Measurements from ENCODE around the gene LSM4.

The LSM4 gene

DNA sequence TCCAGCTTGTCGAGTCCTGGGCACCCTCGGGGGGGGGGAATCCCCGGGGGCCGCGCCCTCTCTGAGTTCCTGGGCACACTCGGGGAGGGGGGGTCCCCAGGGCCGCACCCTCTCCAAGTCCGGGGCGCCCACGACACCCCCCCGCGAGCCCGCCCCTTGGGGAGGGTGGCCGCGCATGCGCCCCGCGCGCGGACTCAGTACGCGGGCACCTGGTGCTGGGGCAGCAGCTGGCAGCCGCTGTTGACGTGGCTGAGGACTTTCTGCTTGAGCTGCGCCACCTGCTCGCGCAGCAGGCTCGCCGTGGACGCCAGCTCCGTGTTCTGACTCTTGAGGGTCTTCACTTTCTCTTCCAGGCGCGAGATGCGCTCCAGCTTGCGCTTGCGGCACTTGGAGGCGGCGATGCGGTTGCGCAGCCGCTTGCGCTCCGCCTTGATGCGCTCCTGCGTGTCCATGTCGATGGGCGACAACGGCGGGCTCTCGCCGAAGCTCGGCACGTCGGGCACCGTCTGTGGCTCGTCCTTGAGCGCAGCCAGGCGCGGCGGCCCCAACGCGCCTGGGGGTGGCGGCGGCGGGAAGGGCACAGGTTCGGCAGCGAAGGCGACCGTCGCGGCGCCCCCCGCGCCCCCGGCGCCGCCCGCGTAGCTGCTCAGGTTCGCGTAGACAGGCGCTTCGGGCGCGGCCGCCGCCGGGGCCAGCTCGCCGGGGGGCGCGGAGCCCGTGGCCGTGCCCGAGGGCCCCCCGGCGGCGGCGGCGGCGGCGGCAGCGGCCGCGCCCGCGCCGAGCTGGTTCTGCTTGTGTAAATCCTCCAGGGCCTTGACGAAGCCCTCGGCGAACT lies 42.4 kb downstream of the LSM4 start:
- peak; percentile 75 for DNase-seq (ENCODE audit: insufficient read length, low spot score)
- no peak for FAIRE-seq

DNA sequence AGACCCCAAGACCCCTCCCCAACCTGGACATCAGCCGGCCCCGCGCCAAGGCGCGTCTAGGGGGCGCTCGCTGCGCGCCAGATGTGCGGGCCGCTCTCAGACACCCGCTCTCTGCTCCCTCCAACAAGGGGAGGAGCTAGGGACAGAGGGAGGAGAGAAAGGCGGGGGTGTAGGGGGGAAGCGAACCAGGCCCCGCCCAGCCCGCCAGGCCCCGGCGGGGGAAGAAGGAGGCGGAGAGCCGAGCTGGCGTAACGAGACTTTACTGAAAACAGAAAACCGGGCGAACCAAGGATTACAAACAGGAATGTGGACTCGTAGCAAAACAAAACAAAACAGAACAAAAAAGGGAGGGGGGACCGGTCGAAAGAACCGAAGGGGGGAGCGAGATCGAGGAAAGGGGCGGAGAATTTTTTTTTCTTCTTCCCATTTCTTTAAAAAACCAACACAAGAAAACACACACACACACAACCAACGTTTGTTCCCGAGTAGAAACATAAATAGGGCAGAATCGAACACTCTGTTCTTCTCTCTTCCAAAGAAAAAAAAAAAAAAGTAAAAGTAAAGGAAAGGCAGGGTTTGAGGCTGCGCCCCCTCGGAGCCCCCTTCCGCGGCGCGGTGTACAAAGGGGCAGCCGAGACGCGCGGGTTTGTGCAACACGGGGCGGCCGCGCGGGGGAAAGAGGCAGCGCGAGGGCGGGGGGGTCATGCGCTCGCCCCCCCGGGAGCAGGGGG lies 43.2 kb downstream of the LSM4 start:
- FAIRE-seq (peak; percentile 71), DNase-seq (ENCODE audit: insufficient read length, low spot score) (peak; percentile 89)

DNA sequence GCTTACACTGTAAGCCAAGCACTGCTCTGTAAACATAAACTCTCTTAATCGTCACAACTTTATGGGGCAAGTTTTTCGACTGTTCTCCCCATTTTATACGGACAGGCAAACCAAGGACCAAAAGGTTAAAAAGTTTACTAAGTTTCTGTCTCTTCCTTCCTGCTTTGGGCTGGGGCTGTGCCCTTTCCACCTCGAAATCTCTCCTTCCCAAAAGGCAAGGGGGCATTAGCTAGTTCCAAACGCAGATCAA lies 43.7 kb downstream of the LSM4 start:
- DNase-seq (ENCODE audit: insufficient read length, low spot score) (no peak), FAIRE-seq (no peak)

DNA sequence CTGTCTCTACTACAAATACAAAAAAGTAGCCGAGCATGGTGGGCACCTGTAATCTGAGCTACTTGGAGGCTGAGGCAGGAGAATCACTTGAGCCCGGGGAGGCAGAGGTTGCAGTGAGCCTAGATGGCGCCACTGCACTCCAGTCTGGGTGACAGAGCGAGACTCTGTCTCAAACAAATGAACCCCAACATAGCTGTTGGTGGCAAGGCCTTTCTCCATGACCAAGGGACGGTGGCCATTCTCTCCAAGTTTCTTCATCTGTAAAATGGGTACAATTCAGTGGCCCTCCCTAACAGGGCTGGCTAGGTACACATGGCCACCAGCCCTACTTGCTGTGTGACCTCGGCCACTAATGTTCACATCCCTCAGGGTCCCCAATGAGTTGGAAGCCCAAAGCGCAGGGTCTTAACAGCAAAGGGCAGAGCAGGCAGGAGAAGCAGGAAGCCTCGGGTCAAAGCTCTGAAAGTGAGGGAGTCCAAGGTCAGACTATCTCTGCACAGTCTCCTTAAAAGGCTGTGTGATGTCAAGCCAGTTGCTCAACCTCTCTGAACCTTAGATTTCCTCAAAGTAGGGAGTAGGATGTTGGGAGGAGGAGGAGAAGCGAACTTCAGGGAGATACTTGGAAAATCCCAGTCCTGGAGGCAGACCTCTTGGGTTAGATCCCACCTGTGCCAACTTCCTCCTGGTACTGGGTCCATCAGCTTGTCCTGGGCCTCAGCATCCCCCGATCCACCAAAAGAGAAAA lies 44.2 kb downstream of the LSM4 start:
- FAIRE-seq (no peak), DNase-seq (ENCODE audit: insufficient read length, low spot score) (no peak)

DNA sequence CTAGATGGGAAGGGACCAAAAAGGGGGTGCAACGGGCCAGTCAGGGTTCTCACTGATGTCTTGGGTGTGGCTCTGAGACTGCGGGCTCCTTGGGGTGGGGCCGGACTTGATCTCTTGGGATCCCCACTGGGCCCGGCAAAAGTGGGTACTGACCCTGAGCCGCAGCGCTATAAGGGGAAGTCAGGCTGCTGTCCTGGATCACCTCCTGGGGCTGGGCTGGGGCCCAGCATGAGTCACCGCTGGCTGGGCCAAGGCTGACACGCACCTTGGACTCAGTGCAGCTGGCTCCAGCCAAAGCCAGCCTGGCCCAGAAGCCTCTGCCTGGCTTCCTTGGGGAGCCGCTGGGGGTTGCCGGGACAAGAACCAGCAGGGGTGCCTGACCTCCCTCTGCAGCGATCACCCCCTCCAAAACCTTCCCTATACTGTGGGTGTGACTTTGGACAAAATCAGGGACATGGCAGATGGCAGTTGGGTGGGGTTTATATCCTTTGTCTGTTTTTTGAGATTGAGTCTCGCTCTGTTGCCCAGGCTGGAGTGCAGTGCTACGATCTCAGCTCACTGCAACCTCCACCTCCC lies 48.0 kb downstream of the LSM4 start:
- DNase-seq (ENCODE audit: insufficient read length, low spot score) (peak; percentile 82), FAIRE-seq (peak; percentile 16)

DNA sequence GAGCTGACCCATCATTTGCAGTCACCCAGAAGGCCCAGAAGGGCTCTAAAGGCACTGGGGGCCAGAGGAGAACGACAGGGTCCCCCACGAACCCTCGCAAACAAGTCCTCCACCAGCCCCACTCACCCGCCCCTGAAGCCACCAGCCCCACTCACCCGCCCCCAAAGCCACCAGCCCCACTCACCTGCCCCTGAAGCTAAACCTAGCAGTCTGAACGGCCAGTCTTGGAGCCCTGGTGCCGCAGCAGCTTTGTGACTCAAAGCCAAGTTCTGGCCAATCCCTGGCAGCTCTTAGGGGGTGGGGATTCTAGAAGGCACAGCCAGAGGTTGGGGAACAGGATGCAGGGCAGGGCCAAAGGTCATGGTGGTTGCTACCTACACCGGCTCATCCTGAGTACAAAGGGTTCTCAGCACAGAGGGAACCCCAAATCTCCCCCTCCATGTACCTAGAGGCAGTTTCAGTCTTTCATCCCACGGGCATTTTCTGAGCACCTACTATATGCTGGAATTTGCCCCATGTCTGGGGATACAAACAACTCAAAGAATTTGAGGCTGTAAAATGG lies 48.6 kb downstream of the LSM4 start, which contains the start of gene IQCN:
Gene IQCN, minus strand, starts transcription at position 234 of the 562 bp plus-strand sequence. CDS start 4,974 bp downstream, outside the sequence.
- DNase-seq (ENCODE audit: insufficient read length, low spot score) (no peak), FAIRE-seq (no peak)

DNA sequence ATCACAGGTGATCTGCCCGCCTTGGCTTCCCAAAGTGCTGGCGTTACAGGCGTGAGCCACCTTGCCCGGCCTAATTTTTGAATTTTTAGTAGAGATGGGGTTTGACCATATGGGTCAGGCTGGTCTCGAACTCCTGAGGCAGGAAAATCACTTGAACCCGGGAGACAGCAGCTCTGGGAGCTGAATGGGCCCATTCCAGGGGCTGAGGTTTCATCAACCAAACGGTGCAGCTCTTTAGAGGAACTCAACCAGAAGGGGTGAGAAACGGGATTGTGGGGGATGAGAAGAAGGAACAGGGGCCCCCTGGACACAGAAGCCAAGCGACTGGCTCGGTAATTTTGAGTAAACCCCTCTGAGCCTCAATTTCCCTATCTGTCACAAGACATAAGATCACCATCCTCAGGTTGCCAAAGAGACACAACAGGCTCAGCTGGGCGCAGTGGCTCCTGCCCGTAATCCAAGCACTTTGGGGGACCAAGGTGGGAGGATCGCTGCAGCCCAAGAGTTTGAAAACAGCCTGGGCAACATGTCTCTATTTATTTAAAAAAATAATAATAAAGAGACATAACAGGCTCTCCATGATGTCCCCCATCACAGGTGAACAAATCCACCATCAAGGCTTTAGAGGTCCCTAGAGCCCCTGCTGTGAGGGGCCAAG lies 49.2 kb downstream of the LSM4 start:
- DNase-seq (ENCODE audit: insufficient read length, low spot score) (no peak), FAIRE-seq (no peak)

DNA sequence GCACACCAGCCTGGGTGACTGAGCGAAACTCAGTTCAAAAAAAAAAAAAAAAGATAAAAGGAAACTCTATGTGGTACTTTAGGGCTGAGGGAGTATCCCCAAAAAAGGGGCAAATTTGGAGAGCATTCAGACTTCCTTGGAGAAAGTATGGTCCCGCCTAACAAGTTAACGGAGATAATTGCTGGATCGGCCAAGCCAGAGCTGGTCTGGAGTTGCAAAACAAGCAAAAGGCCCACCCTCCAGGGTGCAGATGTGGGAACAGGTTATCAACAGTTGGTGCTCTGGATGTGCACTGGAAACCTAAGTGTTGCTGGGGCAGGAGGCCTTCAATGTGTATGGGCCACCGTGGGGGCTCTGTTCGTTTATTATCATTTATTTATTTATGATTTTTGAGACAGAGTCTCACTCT lies 51.4 kb downstream of the LSM4 start:
- DNase-seq (ENCODE audit: insufficient read length, low spot score) (no peak), FAIRE-seq (no peak)

DNA sequence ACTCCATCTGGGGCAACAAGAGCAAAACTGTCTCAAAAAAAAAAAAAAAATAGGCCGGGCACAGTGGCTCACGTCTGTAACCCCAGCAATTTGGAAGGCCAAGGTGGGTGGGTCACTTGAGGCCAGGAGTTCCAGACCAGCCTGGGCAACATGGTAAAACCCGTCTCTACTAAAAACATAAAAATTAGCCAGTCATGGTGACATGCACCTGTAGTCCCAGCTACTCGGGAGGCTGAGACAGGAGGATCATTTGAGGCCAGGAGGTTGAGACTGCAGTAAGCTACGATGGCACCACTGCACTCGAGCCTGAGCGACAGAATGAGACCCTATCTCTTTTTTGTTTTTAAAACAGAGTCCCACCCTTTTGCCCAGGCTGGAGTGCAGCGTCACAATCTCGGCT lies 52.5 kb downstream of the LSM4 start:
- DNase-seq (ENCODE audit: insufficient read length, low spot score) (no peak), FAIRE-seq (no peak)

DNA sequence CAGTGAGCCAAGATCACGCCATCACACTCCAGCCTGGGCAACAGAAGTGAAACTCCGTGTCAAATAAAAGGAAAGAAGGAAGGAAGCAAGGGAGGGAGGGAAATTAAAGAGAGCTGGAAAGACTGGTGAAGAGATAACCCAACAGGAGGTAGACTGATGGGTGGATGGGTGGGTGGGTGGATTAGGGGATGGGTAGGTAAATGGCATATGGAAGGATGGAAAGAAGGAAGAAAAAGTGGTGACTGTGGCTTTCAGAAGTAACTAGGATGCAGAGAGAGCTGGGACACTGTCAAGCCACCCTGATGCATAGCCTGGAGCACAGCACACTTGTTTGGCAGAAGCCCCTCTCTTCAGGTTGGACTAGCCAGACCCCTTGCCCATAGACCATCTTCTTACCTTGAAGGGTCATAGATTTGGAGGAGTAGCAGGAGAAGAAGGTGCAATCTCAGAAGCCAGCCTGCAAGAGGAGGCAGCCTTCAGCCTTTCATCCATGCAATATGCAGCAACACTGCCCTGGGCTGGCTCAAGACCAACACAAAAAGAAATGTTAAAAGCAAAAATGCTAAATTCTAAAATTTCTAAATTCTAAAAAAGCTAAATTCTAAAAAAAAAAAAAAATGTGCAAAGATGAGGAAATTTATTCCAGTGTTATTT lies 53.7 kb downstream of the LSM4 start:
- DNase-seq (ENCODE audit: insufficient read length, low spot score) (no peak), FAIRE-seq (no peak)

DNA sequence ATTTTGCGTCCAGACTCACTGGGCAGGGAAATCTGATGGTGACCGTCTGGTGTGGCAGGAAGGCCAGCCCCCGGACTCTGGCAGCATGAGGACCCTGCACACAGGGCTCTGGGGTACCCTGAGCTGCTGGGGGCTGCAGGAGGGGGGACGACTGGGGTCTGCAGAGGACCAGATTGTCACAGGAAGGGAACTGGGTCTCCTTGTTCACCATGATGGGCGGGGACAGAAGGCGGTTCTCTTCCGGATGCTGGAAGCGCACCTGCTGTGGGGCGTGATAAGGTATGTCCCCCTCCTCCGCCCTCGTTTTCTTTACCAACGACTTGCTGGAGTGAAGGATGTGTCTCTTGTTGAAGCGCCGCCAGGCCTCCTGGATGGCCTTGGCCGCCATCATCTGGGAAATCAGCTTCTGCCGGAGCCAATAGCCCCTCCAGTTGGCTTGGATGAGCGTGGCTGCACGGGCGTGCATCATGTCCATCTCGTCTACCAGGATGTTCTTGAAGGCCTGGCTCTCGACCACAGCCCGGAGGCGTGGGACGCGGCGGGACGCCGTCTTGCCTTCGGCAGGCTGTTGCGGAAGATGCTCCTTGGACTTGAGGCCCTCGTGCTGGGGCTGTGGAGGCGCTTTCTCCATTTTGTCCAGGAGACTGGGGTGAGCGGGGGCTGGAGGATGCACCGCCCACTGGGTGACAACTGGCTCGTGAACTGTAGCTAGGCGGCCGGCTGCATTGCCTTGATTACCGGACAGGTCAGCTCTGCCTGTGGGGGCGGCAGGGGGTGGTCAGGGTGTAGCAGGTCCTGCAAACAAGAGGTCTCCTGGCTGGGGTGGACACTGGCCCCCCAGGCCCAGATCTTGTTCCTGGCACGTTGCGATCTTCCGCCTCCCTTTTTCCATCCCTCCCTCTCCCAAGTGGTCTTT lies 55.8 kb downstream of the LSM4 start:
- no peak for DNase-seq (ENCODE audit: insufficient read length, low spot score)
- no peak for FAIRE-seq

DNA sequence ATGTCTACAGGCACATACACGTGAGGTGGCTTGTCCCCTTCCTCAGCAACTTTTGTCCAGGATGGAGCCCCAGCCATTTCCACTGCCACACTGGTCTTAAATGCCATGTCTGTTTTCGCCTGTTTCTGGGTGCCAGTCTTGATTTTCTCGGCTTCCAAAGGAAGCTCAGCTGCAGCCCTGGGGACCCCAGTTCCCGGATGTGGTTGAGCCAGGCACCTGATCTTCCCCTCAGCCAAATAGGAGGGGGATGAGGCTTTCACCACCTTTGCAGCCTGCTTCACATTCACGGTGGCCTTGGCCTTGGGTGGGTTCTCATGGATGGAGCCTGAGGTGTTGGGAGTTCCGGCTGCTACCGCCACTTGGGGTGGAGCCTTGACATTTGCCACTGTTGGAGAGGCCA lies 57.3 kb downstream of the LSM4 start:
- DNase-seq (ENCODE audit: insufficient read length, low spot score) (no peak), FAIRE-seq (no peak)

DNA sequence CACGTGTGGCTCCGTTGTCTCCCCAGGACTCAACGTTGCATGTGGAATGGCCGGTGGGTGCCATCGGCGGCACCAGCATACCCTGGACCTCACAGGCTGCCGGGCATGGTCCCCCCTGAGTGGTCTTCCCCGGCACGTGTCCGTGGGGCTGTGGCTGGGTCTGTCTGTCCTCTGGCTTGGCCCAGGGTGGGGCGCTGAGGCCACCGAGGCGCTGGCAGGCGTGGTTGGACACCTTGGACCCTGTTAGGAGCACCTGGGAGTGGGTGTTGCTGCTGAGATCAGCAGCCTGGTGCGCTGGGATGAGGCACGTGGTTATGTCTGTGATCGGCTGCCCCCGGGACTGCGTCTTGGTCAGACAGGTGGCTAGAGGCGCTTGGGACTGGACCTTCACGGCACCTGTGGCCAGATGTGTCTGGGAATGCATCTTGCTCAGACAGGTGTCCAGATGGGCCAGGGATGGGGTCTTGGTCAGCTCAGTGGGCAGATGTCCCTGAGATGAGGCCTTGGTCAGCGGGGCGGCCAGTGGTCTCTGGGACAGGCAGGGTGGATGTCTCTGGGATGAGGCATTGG lies 57.8 kb downstream of the LSM4 start:
- no peak for FAIRE-seq
- no peak for DNase-seq (ENCODE audit: insufficient read length, low spot score)

DNA sequence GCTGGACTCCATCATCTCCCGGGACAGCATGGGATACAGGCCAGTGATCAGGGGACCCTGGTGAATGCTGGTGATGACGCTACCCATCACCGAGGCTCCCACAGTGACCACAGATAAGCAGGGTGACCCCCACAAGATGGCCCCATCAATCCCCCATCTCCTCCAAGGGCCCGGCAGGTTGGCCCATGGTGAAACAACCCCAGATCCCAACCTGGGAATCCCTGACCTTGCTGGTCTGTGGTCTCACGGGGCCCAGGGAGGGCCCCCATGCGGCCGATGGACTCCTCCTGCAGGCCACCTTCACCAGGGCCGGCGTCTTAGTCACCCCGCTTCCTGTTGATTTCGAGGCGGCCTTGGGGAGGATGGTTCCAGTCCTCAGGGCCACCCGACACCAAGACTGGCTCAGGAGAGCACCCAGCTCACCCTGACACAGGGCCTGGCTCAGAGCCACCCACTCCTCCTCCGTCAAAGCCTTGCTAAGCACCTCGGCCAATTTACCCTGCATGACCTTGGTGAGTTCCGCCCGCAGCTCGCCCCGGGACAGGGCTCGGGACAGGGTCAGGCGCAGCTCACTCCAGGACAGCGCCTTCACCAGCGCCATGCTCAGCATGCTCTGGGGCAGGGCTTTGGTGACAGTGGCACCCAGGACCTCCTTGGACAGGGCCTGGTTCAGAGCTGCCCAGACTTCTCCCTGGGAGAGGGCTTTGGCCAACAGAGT lies 58.6 kb downstream of the LSM4 start:
- FAIRE-seq (no peak), DNase-seq (ENCODE audit: insufficient read length, low spot score) (no peak)

DNA sequence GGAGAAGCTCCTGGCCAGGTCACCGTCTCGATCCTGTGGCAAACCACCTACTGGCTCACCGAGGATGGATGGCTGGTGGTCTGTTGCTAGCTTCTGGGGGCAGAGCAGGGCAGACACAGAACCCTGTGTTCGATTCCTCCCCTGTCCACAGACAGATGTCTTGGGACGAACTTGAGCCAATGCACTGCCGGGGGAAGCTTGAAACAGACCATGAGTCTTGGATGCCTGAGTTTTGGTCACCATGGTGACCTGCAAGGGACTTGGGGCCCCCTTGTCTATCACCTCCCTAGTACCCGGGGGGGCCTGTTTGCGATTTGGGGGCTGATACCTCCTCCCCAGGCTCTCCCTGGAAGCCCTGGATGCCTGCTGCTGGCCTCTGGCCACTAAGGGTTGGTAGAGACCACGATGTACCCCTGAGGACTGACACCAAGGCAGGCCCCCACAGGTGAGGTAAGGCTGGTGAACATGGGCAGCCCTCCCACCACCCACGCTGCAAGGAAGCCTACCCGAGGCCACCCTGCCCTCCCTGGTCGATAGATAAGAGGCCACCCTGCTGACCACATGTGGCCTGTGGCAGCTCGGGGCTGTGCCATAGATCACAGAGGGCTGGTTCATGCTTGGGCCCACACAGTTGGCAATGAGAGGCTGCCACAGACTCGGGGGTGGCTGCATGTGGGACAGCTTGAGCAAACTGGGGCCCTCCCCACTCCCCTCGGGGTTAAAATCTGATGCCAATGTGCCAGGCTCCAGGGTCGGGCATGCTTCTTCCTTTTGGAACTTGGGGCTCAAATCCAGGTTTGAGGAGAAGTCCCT lies 59.3 kb downstream of the LSM4 start:
- DNase-seq (ENCODE audit: insufficient read length, low spot score), result no peak
- no peak for FAIRE-seq

DNA sequence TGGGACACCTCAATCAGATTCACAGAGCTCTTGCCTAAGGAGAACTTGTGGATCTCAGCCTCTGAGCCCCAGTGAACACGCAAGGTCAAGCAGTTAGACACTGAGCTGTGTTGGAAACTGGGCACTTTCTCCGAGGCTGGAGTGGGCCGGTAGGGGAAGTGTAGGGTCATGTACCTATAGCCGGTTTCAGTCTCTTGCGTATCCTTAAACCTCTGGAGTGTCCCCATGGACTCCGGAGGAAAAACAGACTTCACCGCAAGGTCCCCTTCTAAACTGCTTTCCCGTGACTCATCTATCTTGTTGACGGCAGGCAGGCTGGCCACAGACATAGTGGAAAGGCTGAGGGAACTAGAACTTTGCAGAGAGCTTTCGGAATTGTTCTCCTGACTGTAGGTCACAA lies 60.0 kb downstream of the LSM4 start:
- FAIRE-seq (no peak), DNase-seq (ENCODE audit: insufficient read length, low spot score) (no peak)

DNA sequence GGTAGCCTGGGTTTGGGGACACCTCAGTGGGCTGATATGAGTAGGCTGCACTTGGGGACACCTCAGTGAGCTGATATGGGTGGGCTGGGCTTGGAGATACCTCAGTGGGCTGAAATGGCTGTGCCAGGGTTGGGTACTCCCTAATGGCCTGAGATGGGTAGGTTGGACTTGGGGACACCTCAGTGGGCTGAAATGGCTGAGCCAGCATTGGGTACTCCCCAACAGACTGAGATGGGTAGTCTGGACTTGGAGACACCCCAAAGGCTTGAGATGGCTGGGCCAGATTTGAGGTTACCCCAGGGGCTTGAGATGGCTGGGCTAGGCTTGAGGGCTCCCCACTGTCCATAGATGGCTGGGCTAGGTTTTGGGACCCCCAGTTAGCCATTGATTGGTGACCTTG lies 60.7 kb downstream of the LSM4 start:
- DNase-seq (ENCODE audit: insufficient read length, low spot score) (no peak), FAIRE-seq (no peak)
